ENCODE data around the gene S100A4.
"Not testable (repeated sequence)": the region's sequence is repeated elsewhere in the genome, so short reads cannot be mapped to it uniquely, and the experiment has no call there.

The S100A4 gene

DNA sequence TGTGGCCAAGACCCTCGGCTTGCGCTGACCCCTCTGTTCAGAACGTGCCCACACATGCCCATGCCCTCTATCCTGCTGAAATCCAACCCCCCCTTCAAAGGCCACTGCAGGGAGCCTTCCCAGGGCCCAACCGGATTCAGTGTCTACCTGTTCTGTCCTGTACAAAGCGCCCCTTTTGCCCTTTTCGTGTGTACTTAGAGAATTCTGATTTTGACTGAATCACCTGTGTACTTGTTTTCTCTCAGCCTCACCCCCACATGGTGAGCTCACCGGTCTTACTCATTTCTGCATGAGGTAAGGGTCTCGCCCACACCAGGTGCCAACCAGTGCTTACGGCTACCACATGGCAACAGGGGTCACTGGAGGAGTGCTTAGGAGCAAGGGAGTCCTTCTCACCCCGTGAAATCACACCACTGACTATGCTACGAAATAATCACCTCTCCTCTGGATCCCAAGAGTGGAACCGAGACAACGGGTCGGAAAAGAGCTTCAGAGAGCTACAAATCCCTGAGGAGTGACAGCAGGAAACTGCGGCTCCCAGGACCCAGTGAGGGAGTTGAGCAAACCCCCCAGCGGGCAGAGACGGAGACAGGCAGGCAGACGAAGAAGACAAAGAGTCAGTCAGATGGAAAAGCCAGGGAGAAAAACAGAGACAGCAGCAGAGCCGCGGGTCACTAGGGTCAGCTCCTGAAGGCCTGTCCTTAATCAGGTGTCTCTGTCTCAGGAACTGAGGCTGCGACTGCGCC lies 22.2 kb upstream of the S100A4 start:
- peak; percentile 89 for DNase-seq (ENCODE audit: low spot score)

DNA sequence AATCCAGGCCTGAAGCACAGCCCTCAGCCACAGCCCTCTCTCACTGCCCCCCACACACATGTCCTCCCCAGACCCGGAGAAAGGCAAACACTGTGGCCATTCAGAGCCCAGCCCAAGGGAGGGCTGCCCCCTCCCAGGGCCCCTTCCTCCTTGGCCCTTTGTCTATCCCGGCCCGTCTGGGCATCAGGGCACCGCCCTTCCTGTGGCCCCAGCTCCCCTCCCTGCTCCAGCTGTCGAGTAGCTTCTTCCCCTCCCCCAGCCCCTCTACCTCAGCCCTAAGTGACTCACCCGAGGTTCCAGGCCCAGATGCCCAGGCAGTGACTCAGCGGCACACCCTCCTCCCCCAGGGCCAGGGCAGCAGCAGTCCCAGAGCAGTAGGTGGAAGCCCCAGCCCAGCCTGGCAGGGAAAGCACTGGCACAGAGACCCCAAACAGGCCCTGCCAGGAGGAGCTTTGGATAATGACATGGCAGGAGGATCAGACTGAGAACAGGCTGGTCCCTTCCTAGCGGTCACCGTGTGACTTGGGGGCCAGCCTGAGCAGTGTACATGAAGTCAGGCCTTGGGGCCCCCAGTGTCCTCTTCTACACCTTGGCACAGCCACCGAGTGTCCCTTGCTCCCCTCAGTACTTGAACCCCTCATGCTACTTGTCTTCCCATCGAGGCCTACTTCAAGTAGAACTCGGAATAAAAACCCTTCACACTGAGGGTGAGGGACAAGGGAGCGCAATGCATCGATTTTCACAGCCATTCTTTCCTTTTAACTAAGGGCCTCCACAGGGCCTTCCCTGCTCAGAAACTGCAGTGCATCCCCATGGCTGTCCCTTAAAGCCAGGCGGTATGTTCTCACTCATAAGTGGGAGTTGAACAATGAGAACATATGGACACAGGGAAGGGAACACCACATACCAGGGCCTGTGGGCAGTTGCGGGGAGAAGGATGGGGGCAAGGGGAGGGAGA lies 21.1 kb upstream of the S100A4 start:
- DNase-seq (ENCODE audit: low spot score) = peak; percentile 99

DNA sequence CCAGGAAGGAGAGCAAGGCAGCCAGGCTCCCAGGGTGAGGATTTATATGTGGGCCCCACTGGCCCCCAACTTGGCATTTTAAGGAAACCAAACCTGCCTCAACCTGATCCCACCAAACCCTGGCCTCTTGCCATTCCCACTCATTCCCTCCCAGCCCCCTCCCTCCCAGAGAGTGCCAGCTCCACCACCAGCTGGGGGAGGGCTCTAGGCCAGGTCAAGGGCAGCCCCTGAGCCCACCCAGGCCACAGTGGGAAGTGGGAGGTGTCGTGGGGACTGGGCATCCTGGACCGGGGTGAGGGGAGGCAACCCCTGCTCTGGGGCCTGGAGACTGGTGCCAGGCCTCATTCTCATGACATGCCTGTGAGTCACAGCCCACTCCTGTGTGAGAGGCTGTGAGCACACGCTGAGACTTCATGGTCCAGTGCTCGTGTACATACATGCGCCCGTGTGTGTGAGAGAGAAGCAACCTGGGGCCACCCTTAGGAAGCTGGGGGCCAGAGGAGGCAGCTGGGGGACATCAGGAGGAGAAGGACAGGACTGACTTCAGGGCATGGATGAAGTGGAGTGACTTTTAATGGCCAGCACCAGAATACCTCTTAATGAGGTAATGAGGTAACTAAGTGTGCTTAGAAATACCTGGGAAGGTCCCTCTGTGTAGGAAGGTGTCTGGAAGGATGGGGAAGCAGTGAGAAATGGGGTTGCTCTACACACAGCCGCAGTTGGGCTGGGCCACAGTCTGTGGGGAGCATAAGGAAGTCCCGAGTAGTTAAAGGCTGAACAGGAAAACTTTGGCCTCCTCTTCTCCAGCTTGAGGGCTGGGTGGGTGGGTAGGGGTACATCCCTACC lies 20.1 kb upstream of the S100A4 start, which contains the start of gene S100A2:
TSS of gene S100A2 (minus strand) at position 316 of the 846 bp plus-strand sequence. CDS start 1,967 bp downstream, outside the sequence.
- peak; percentile 84 for DNase-seq (ENCODE audit: low spot score)

DNA sequence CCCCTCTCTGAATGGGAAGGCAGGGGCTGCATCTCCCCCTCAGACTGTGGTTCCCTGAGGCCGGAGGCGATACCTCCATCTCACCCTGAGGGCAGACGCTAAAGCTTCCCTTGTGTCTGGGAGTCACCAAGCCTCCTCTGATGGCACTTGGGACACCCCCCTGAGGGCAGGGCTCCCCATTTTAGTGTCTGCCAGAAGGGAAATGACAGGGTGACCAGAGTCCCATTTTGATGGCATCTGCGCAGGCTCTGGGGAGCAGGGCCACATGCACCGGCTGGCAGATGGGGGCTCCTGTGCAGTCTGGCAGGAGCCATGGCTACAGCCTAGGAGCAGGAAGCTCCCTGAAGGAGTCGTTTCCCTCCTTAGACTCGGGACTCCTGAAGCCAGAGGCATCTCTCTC lies 18.4 kb upstream of the S100A4 start:
- no peak for DNase-seq (ENCODE audit: low spot score)

DNA sequence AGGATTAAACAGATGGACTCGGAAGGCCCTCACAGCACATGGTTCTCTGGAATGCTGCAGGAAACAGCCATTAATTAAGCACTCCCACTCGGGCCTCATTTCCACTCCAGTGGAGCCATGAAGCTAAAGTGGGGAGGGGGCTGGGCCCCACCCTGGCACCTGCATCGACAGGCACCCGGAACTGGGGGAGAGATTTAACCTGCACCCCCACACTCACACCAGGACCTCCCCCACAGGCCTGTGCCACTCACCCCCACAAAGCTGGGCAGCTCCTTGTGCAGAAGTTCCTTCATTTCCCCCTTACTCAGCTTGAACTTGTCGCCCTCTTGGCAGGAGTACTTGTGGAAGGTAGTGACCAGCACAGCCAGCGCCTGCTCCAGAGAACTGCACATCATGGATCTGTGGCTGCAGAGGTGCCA lies 17.9 kb upstream of the S100A4 start:
- DNase-seq (ENCODE audit: low spot score) = no peak

DNA sequence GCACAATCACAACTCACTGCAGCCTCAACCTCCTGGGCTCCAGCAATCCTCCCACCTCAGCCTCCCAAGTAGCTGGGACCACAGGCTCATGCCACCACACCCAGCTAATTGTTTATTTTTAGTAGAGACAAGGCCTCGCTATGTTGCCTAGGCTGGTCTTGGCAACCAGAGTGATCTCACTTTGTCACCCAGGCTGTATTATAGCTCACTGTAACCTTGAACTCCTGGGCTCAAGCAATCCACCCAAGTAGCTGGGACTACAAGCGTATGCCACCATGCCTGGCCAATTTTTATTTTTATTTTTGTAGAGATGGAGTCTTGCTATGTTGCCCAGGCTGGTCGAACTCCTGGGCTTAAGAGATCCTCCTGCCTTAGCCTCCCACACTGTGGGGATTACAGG lies 16.4 kb upstream of the S100A4 start:
- DNase-seq (ENCODE audit: low spot score) = not testable (repeated sequence)

DNA sequence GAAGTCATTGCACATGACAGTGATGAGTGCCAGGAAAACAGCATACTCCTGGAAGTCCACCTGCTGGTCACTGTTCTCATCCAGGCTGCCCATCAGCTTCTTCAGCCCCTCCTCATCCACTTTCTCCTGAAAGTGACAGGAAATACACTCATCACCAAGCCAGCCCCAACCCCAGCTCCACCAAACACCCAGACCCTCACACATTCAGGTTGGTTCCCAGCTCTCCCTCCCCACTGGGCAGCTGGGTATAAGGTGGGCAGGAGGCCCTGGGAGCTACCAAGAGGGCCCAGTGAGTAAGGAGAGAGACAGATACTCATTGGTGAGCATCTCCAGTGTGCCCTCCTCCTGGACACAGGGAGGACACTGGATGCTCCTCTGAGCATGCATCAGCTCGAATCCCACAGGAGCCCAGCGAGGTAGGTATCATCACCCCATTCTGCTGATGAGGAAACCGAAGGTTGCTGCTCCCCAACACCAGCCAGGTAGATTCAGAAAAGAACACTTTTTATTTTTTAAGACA lies 15.9 kb upstream of the S100A4 start:
- no peak for DNase-seq (ENCODE audit: low spot score)

DNA sequence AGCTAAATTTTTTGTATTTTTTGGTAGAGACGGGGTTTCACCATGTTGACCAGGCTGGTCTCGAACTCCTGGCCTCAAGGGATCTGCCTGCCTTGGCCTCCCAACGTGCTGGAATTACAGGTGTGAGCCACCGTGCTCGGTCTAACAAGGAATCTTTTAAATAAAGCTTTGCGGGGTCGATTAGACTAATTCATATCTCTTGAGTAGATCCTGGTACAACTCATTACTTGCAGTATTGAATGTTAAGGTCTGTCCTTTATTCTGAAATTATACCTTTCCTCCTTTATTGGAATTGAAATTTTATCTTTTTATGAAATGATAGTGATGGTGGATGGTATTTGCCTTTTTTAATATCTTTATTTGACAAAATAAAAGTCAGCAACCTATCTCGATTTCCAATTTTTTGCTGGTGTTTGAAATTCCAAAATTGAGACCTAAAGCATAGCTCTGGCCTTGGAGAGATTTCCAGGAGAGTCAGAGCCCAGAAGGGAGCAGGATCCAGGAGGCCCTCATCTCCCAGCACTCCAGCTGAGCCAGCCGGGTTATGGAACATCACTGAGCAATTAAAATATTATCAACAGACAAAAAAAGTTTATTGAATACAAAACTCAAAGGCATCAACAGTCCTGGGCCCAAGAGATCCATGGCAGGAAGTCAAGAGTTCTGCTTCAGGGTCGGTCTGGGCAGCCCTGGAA lies 15.3 kb upstream of the S100A4 start:
- DNase-seq (ENCODE audit: low spot score) = no peak

DNA sequence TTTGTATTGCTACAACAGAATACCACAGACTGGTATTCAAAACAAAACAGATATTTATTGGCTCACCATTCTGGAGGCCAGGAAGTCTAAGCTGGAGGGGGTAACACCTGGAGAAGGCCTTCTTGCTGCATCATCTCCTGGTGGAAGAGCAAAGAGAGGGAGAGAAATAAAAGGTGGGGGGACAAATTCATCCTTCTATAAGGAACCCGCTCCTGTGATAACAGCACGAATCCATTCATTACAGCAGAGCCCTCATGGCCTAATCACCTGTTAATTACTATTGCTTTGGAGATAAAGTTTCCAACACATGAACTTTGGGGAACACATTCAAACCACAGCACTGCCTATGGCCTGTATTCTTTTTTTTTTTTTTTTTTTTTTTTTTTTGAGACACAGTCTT lies 14.6 kb upstream of the S100A4 start:
- no peak for DNase-seq (ENCODE audit: low spot score)

DNA sequence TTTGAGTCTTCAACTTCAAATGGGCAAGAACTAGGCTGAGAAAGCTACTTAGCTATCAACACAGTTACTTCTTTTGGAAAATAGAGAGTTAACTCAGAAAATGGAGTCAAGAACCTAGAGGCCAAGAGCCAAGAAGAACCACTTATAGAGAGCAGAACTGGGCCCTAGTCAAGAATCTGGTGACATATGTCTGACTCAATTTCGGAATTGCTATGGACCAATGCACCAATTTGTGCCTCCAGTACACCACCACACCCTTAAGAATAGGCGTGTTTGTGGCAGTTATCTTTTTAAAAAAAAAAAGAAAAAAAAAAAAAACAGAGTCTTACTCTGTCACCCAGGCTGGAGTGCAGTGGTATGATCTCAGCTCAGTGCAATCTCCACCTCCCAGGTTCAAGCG lies 12.3 kb upstream of the S100A4 start:
- DNase-seq (ENCODE audit: low spot score) = no peak

DNA sequence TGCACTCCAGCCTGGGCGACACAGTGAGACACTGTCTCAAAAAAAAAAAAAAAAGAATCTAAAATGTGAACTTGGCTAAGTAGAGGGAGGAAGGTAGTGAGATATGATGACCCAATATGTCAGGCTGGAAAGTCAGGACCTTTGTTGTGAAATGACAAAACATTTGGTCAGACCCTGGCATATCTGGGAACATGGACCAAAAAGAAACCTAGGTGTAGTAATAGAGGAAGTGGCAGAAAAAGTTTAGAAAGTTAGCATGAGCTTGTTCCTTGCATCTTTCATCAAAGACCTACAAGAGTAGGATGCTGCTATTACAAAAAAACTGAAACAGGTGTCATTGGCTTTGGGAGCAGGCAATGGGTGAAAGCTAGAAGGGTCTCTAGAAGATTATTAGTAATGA lies 10.7 kb upstream of the S100A4 start:
- DNase-seq (ENCODE audit: low spot score) = no peak

DNA sequence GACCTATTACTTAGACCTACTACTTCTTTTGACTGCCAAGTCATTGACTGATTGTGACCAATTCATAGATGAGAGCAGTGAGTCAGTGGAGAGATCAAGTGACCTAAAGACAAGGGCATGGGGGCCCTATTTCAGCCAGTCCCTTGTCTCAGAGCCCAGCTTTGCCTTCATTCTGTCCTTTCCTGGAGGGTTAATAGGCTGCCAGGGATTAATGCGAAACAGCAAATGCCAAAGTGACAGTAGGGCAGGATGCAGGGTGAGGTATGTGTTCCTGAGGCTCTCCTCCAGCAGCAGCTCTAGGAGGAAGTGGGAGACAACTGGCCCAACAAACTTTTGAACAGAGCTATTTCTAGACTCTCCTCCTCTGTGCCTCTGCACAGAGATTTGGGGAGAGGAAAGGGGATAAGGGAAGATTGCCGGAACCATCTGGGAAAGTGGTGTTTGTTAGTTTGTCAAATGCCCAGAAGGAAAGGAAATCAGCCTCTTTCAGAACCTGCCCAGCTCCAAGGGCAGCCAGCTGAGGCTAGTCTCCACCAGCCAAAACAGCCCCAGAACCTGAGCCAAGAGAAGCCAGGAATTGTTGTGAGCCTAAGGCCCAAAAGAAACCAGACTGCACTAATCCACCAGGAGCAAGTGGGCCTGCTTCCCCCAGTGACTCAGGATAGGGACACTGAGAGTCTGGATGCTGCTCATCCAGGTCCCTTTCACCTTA lies 8.4 kb upstream of the S100A4 start:
- no peak for DNase-seq (ENCODE audit: low spot score)

DNA sequence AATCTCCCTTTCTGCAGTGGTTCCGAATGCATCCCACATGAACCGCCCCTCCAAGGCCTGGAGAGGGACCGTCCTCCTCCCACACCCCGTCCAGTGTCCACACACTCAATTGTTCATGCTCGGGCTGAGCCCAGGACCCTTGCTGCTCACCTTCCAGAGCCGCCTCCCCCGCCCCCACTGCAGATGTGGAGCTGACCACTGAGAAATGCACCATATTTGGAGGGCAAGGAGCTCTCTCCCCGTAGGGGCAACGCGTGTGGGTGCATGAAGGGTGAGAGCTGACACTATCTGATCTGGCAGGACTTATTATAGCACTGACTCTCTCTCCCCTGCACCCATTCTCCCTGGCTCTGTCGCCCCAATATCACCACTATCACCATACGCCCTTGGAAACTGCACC lies 7.5 kb upstream of the S100A4 start:
- no peak for DNase-seq (ENCODE audit: low spot score)

DNA sequence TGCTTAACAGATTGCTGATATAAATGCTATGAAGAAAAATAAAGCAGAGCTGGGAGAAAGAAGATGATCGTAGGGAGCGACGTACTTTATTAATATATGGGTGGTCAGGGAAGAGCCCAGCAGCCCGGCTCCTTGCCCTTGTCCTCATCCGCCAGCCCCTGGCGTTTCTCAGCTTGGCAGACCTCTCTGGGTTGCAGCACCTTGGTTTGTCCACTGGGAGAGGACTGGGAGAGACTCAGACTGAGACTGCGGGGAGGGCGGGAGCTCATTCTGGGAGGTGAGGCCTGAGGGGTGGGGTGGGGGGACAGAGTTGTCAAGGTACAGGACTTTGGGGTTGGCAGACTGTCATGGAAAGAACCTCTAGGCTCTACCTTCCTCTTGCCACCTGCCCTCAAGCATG lies 6.7 kb upstream of the S100A4 start:
- DNase-seq (ENCODE audit: low spot score) = no peak

DNA sequence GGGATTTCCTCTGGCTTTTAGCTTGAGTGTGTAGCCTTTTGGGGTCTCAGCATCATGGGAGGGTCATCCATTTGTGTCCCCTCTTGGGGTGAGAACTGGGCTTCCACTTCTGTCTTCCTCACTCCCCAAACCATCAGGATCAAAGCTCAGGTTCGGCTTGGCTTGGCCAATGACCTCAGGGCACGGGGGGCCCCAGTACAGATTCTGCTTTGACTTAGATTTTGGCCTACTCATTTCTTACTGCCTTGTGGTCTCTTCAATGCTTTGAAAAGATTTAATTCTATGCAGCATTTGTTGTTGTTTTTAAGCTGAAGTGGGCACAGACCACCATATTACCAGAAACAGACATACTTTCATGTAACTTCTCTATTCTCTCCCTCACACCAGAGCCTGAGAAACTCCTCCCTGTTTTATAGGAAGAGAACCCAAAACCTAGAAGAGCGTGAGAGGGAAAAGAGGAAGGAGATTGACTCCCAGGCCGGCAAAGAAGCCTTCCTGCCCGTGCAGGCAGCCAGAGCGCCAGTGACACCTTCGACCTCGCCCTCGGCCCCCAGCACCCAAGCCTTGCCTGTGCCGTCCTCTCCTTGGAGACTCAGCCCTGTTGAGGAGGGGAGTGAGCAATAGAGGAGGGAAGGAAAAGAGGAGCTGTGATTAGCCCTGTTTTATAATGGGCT lies 5.4 kb upstream of the S100A4 start:
- DNase-seq (ENCODE audit: low spot score) = no peak

DNA sequence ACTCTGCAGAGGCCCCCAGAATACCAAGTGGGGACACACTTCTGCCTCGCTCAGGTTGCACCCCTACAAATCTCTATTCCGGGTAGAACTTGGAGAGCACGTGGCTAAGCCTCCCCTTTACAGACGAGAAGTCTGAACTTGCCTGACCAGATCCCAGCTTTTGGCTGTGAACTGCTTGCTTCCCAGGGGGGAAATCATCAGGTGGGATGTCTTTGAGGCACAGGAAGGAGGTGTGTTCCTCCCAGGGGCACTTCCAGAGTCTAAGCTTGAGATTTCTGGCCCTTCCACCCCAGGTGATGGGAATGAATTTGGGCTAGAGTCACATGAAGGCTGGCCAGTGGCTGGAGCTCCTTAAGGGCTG lies 4.8 kb upstream of the S100A4 start:
- DNase-seq (ENCODE audit: low spot score) = no peak

DNA sequence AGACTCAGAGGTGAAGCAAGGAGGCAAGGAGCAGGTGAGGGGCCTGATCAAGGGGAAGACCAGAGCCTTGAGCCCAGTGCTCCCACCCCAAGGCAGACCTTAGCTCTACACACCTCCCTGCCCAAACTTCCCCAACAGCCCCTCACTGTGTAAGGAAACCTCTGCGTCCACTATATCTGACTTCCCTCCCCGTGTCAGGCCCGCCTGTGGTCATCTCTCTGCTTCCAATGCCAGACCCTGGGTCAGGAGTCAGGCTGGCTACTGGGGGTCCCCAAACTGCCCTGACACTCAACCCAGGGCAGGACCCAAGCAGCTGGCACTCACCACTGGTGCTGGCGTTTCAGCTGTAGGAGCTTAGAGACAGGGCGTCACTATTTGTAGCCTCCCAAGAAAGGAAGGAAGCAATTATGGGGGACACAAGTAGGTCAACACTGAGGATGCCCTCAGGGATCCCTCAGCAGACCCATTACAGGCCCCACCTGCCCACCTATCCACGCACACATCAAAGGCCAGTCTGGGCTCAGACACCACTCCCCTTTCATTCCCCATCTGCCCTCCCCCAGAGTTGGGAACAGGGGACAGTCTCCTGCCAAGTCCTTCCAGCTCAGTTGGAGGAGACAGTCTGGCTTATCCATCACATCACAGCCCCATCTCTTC lies 4.3 kb upstream of the S100A4 start:
- no peak for DNase-seq (ENCODE audit: low spot score)

DNA sequence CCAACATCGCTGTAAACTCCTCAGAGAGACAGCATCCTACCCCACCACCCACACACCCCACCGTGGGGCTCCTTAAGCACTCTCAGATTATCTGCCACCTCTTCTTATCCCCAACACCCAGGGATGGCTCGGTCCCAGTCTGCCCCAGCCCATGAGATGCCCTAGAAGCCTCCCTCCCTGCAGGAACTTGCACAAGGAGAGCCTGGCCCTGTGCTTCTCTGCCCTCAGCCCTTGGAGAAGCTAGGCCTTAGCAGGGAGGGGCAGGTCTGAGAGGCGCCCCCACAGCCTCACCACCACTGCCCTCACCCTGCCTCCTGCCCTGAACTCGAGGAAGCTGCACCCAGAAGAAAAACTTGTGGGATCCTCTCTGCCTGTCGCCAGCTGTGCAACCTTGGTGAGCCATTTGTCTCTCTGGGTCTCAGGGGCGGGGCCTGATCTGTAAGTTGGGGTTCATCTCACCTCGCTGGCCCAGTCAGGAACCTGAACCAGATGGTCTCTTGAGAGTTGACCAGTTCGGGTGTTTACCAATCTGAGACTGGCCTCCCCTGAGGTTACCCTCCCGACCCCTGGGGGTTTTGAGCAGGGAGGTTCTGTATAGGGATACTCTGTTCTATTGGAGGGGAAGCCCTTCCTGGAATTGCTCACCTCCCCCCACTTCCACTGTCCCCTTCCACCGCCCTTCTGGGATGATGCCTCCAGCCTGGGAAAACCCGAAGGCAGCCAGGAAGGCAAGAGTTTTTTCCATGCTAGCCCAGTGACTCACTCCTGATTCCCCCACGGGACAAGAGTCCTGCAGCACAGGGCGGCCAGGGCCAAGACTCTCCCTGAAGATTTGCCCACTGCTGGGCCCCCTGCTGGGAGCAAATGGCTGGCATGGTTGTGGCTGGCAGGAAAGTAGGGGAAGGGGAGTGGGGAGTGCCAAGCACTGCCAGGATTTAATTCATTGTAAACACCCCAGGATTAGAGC lies 3.4 kb upstream of the S100A4 start, which contains the start of gene S100A3:
TSS of gene S100A3 (minus strand) at position 537 of the 967 bp plus-strand sequence. CDS start 773 bp downstream, outside the sequence.
- peak; percentile 91 for DNase-seq (ENCODE audit: low spot score)

Data from COLO829 (cell line).